H9 (cell line): ENCODE measurements around the gene FNDC7. TPM values are rescaled to one million over a fixed set of nuclear protein-coding genes. Genes with fewer than 3 reads are reported as not detected.

Experiments used
- DNase-seq: peaks from one replicate; pipeline ENCODE4 v3.0.0-alpha.2; 2017
- H2AFZ ChIP-seq: one replicate; pipeline ENCODE4 v1.6.1; 2013; ENCODE audit warnings: mild to moderate bottlenecking, low read length, control low read depth, moderate library complexity
- H2AK5ac ChIP-seq: 2 replicates; pipeline ENCODE4 v1.6.1; 2013; ENCODE audit warnings: low read length, control low read depth, mixed read lengths; ENCODE audit not compliant: insufficient read length
- H2BK120ac ChIP-seq: one replicate; pipeline ENCODE4 v1.6.1; 2013; ENCODE audit warnings: low read depth, mild to moderate bottlenecking, low read length, control low read depth, inconsistent platforms; ENCODE audit not compliant: poor library complexity, severe bottlenecking
- H2BK12ac ChIP-seq: 2 replicates; pipeline ENCODE4 v1.6.1; 2013; ENCODE audit warnings: low read length, control low read depth, mixed read lengths, low read depth; ENCODE audit not compliant: insufficient read length
- H2BK15ac ChIP-seq: 2 replicates; pipeline ENCODE4 v1.6.1; 2013; ENCODE audit warnings: low read depth, low read length, control low read depth
- H2BK20ac ChIP-seq: one replicate; pipeline ENCODE4 v1.6.1; 2013; ENCODE audit warnings: low read depth, mild to moderate bottlenecking, low read length, control low read depth, inconsistent platforms; ENCODE audit not compliant: poor library complexity, severe bottlenecking
- H2BK5ac ChIP-seq: 2 replicates; pipeline ENCODE4 v1.6.1; 2013; ENCODE audit warnings: low read length, control low read depth, mixed read lengths; ENCODE audit not compliant: insufficient read length
- H3K14ac ChIP-seq: 2 replicates; pipeline ENCODE4 v1.6.1; 2013; ENCODE audit warnings: low read length, control low read depth; ENCODE audit not compliant: insufficient read depth
- H3K18ac ChIP-seq: 2 replicates; pipeline ENCODE4 v1.6.1; 2013; ENCODE audit warnings: low read depth, mild to moderate bottlenecking, mixed read lengths, low read length, control low read depth; ENCODE audit not compliant: insufficient read length
- H3K23ac ChIP-seq: 2 replicates; pipeline ENCODE4 v1.6.1; 2013; ENCODE audit warnings: low read length, control low read depth, mixed read lengths, low read depth; ENCODE audit not compliant: insufficient read length
- H3K23me2 ChIP-seq: 2 replicates; pipeline ENCODE4 v1.6.1; 2013; ENCODE audit warnings: low read depth, mild to moderate bottlenecking, mixed read lengths, low read length, control low read depth; ENCODE audit not compliant: insufficient read length, poor library complexity, severe bottlenecking
- H3K27ac ChIP-seq: 2 replicates; pipeline ENCODE4 v1.5.1; 2013; ENCODE audit warnings: low read length, control low read depth, mixed read lengths, low read depth; ENCODE audit not compliant: insufficient read length
- H3K27me3 ChIP-seq: 2 replicates; pipeline ENCODE4 v1.6.1; 2013; ENCODE audit warnings: low read length, control low read depth, inconsistent platforms; ENCODE audit not compliant: insufficient read depth
- H3K4ac ChIP-seq: 2 replicates; pipeline ENCODE4 v1.6.1; 2013; ENCODE audit warnings: low read depth, mild to moderate bottlenecking, control low read depth, inconsistent platforms, low read length, moderate library complexity
- H3K4me1 ChIP-seq: 2 replicates; pipeline ENCODE4 v1.6.1; 2013; ENCODE audit warnings: low read length, control low read depth, inconsistent platforms; ENCODE audit not compliant: insufficient read depth
- H3K4me2 ChIP-seq: 2 replicates; pipeline ENCODE4 v1.6.1; 2013; ENCODE audit warnings: low read length, control low read depth, mixed read lengths; ENCODE audit not compliant: insufficient read length, insufficient read depth
- H3K56ac ChIP-seq: 2 replicates; pipeline ENCODE4 v1.6.1; 2013; ENCODE audit warnings: low read depth, mild to moderate bottlenecking, mixed read lengths, low read length, control low read depth; ENCODE audit not compliant: insufficient read length
- H3K79me1 ChIP-seq: 2 replicates; pipeline ENCODE4 v1.6.1; 2013; ENCODE audit warnings: low read depth, mild to moderate bottlenecking, moderate library complexity, low read length, control low read depth, inconsistent platforms; ENCODE audit not compliant: insufficient read depth, poor library complexity, severe bottlenecking
- H3K79me2 ChIP-seq: 2 replicates; pipeline ENCODE4 v1.6.1; 2013; ENCODE audit warnings: low read length, control low read depth, inconsistent platforms; ENCODE audit not compliant: insufficient read depth
- H3K9ac ChIP-seq: 2 replicates; pipeline ENCODE4 v1.6.1; 2013; ENCODE audit warnings: low read length, control low read depth, mixed read lengths; ENCODE audit not compliant: insufficient read length; ENCODE audit errors: extremely low read depth
- H3K9me3 ChIP-seq: one replicate; pipeline ENCODE4 v1.6.1; 2013; ENCODE audit warnings: low read depth, low read length, inconsistent platforms; ENCODE audit not compliant: control insufficient read depth
- H3T11ph ChIP-seq: one replicate; pipeline ENCODE4 v1.6.1; 2013; ENCODE audit warnings: mild to moderate bottlenecking, low read length, control low read depth, inconsistent platforms
- H4K20me1 ChIP-seq: one replicate; pipeline ENCODE4 v1.6.1; 2013; ENCODE audit not compliant: control insufficient read depth, insufficient read length, insufficient read depth
- H4K5ac ChIP-seq: 2 replicates; pipeline ENCODE4 v1.6.1; 2013; ENCODE audit warnings: low read depth, mild to moderate bottlenecking, mixed read lengths, low read length, control low read depth; ENCODE audit not compliant: insufficient read length
- H4K8ac ChIP-seq: replicated peaks from 2 replicates; pipeline ENCODE4 v1.6.1; 2013; ENCODE audit warnings: low read length, control low read depth, mixed read lengths, low read depth; ENCODE audit not compliant: insufficient read length
- H4K91ac ChIP-seq: 2 replicates; pipeline ENCODE4 v1.6.1; 2013; ENCODE audit warnings: low read depth, mild to moderate bottlenecking, moderate library complexity, mixed read lengths, low read length, control low read depth; ENCODE audit not compliant: insufficient read length
- H3K27ac Mint-ChIP-seq, 3 experiments: 2 replicates in 2 of 3; 3 replicates in 1 of 3; pipeline ENCODE4 v1.8.0; 2020 to 2021; ENCODE audit warnings: mixed read lengths in 3 of 3, mild to moderate bottlenecking in 1 of 3, moderate library complexity in 1 of 3
- H3K27me3 Mint-ChIP-seq: 2 replicates; pipeline ENCODE4 v1.8.0; 2021; ENCODE audit warnings: low read depth, mild to moderate bottlenecking, moderate library complexity, mixed read lengths
- H3K36me3 Mint-ChIP-seq, 3 experiments: 2 replicates in 2 of 3; 3 replicates in 1 of 3; pipeline ENCODE4 v1.8.0; 2020 to 2021; ENCODE audit warnings: low read depth in 3 of 3, mixed read lengths in 3 of 3; ENCODE audit not compliant: insufficient read depth in 1 of 3
- H3K4me1 Mint-ChIP-seq, 2 experiments: 2 replicates each; pipeline ENCODE4 v1.8.0; 2020; ENCODE audit warnings: mixed read lengths in 2 of 2
- H3K4me3 Mint-ChIP-seq, 2 experiments: 2 replicates in 1 of 2; 3 replicates in 1 of 2; pipeline ENCODE4 v1.8.0; 2020 to 2021; ENCODE audit warnings: mild to moderate bottlenecking in 2 of 2, mixed read lengths in 2 of 2, moderate library complexity in 1 of 2
- H3K9me3 Mint-ChIP-seq, 2 experiments: 2 replicates in 1 of 2; 3 replicates in 1 of 2; pipeline ENCODE4 v1.8.0; 2020; ENCODE audit warnings: mild to moderate bottlenecking in 2 of 2, mixed read lengths in 2 of 2, moderate library complexity in 1 of 2
- CTCF ChIP-seq: fragments of 200-600 bp; sonication (generic); conservative IDR thresholded peaks from 3 replicates; pipeline ENCODE4 v1.8.0; 2021; ENCODE audit warnings: antibody characterized with exemption, mild to moderate bottlenecking
- WGBS: extraction: QIAGEN DNeasy Blood & Tissue Kit; methylation state at CpG from one replicate; pipeline ENCODE4 v1.1.7; 2013; ENCODE audit warnings: missing lambda C conversion rate, low lambda C conversion rate, mixed read lengths; ENCODE audit not compliant: insufficient read length; ENCODE audit errors: extremely low coverage; 5-methylcytosine and 5-hydroxymethylcytosine counted together
- total RNA-seq: library from RNA; stranded (reverse); gene quantifications from 2 replicates; pipeline ENCODE4 v1.2.1, GENCODE V29; 2021

FNDC7 gene
- total RNA-seq, 1 experiment from 2014 or later = 0.13 TPM

GRCh38 chr1:108691942-108692723 lies 20.6 kb upstream of the FNDC7 start, which contains the start of gene PRPF38B:
TSS of gene PRPF38B (plus strand) at chr1:108692310. CDS start at chr1:108692592, 282 bp downstream.
- no peaks in the 10 kb centered on the region for H3K27me3 ChIP-seq
- Mint-ChIP-seq H3K4me1 (peaks cover 19 to 23% of the 10 kb centered on the region in 2 experiments), H3K9me3 (no peaks in the 10 kb centered on the region), H3K36me3 (peaks cover 21 to 36% (median 24%) of the 10 kb centered on the region in 3 experiments; a peak in 6 of 7 replicates), H3K4me3 (peak within 1 kb of the TSS; percentile 99 to 100), H3K27me3 (no peaks in the 10 kb centered on the region; the same call in 1 of the 2 replicates), H3K27ac (peak within 1 kb of the TSS; percentile 99 to 100 (median 100))
- peak within 1 kb of the TSS; percentile 80 for H4K91ac ChIP-seq
- no peak within 1 kb of the TSS for H3K23ac ChIP-seq
- H2BK5ac ChIP-seq = peak within 1 kb of the TSS; percentile 56
- H4K8ac ChIP-seq = peak within 1 kb of the TSS; percentile 51
- no peak within 1 kb of the TSS for H3T11ph ChIP-seq
- H3K18ac ChIP-seq = peak within 1 kb of the TSS; percentile 96
- no peak within 1 kb of the TSS for H2AK5ac ChIP-seq
- no peak within 1 kb of the TSS for H2BK15ac ChIP-seq
- DNase-seq = peak; percentile 94
- peaks cover 2% of the 10 kb centered on the region for H4K20me1 ChIP-seq
- H2AFZ ChIP-seq = no peak within 1 kb of the TSS
- peaks cover 18% of the 10 kb centered on the region for H3K23me2 ChIP-seq
- no CpG with 5 or more reads among the region's 59 CpGs for WGBS
- peak within 1 kb of the TSS; percentile 91 for H3K56ac ChIP-seq
- peak within 1 kb of the TSS; percentile 92 for H3K14ac ChIP-seq
- H3K27ac ChIP-seq = peak within 1 kb of the TSS; percentile 37
- H3K4ac ChIP-seq = peak within 1 kb of the TSS; percentile 65; the same call in 1 of the 2 replicates
- TF ChIP-seq CTCF = no peak
- no peak within 1 kb of the TSS for H2BK20ac ChIP-seq
- no peaks in the 10 kb centered on the region for H3K9me3 ChIP-seq
- H3K79me1 ChIP-seq = peaks cover 3% of the 10 kb centered on the region
- no peak within 1 kb of the TSS for H2BK12ac ChIP-seq
- no peaks in the 10 kb centered on the region for H3K4me1 ChIP-seq
- H3K9ac ChIP-seq = peak within 1 kb of the TSS; percentile 99
- peaks cover 21% of the 10 kb centered on the region; the same call in 1 of the 2 replicates for H3K79me2 ChIP-seq
- peak within 1 kb of the TSS; percentile 85 for H2BK120ac ChIP-seq
- peak within 1 kb of the TSS; percentile 98 for H3K4me2 ChIP-seq
- peak within 1 kb of the TSS; percentile 2 for H4K5ac ChIP-seq
